Measurements from ENCODE around the gene SLC17A8.

SLC17A8 gene

DNA sequence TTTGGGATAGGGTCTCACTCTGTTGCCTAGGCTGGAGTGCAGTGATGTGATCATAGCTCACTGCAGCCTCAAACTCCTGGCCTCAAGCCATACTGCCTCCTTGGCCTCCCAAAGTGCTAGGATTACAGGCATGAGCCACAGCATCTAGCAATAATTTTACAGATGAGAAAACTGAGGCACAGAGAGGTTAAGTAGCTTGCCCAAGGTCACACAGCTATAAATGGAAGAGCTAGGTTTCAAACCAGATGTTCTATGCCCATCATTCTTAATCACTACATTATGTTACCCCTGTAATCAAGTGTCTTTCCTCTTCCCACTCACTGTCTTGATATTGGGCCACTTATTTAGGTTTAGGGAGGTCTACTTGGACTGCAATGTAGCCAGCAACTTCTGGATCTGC lies 3.6 kb downstream of the SLC17A8 start:
- Histone ChIP-seq H3K9me3 (ENCODE audit: control insufficient read depth, insufficient read depth, low read depth, low read length) (no peaks in the 10 kb centered on the region), H3K36me3 (ENCODE audit: control insufficient read depth in 2 of 2, insufficient read depth in 1 of 2, low read length in 2 of 2) (no peaks in the 10 kb centered on the region), H3K4me3 (ENCODE audit: low read depth, low read length) (no peak overlapping the region), H3K27ac (ENCODE audit: extremely low read depth, low read depth, low read length) (no peak overlapping the region), H3K4me1 (ENCODE audit: control insufficient read depth, insufficient read depth, low read length) (no peaks in the 10 kb centered on the region)
- TF ChIP-seq ZNF398 (tag by site-specific recombination; IDR thresholded peaks at IDR 0.05) (no peak), ZNF768 (tag by site-specific recombination; IDR thresholded peaks at IDR 0.05) (0 out of 2 replicates have a peak, but pooled peaks have one; percentile 29)
- POLR2A ChIA-PET: no interaction called here
- CTCF ChIA-PET: interaction anchor here (2.1 kb wide), 1 partner anchor 195 kb away, joined by 6 read pairs; no protein-coding TSS in a partner anchor

- no peak overlapping the region for H3K27ac ChIP-seq (ENCODE audit: extremely low read depth, low read depth, low read length)
- H3K36me3 ChIP-seq (ENCODE audit: control insufficient read depth in 2 of 2, insufficient read depth in 1 of 2, low read length in 2 of 2): no peaks in the 10 kb centered on the region
- peaks cover 2% of the 10 kb centered on the region; the same call in 1 of the 2 replicates for H3K9me3 ChIP-seq (ENCODE audit: control insufficient read depth, insufficient read depth, low read depth, low read length)
- no peak for TF ChIP-seq ZNF274 (IDR thresholded peaks at IDR 0.05; ENCODE audit: low read length)
- TF ChIP-seq ZNF274 (tag by site-specific recombination; IDR thresholded peaks at IDR 0.05; ENCODE audit: borderline replicate concordance): no peak
- no peak for TF ChIP-seq ZNF623 (tag by site-specific recombination; IDR thresholded peaks at IDR 0.05)
- TF ChIP-seq WT1 (tag by site-specific recombination; IDR thresholded peaks at IDR 0.05): no peak
- TF ChIP-seq ZNF335 (tag by site-specific recombination; conservative IDR thresholded peaks at IDR 0.05): no peak
- TF ChIP-seq, protein P1, sequence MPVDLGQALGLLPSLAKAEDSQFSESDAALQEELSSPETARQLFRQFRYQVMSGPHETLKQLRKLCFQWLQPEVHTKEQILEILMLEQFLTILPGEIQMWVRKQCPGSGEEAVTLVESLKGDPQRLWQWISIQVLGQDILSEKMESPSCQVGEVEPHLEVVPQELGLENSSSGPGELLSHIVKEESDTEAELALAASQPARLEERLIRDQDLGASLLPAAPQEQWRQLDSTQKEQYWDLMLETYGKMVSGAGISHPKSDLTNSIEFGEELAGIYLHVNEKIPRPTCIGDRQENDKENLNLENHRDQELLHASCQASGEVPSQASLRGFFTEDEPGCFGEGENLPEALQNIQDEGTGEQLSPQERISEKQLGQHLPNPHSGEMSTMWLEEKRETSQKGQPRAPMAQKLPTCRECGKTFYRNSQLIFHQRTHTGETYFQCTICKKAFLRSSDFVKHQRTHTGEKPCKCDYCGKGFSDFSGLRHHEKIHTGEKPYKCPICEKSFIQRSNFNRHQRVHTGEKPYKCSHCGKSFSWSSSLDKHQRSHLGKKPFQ (tag by site-specific recombination; IDR thresholded peaks at IDR 0.05): no peak
- no peak for TF ChIP-seq ZBTB26 (tag by site-specific recombination; optimal IDR thresholded peaks at IDR 0.05)
- TF ChIP-seq ZNF843 (tag by site-specific recombination; IDR thresholded peaks at IDR 0.05): no peak
- TF ChIP-seq ZSCAN30 (tag by site-specific recombination; IDR thresholded peaks at IDR 0.05): no peak
- no peak for TF ChIP-seq ZNF184 (tag by site-specific recombination; IDR thresholded peaks at IDR 0.05)
- TF ChIP-seq YY2 (tag by site-specific recombination; IDR thresholded peaks at IDR 0.05): no peak
- TF ChIP-seq MZF1 (tag by site-specific recombination; IDR thresholded peaks at IDR 0.05; ENCODE audit: borderline replicate concordance): no peak
- no peak overlapping the region for H3K4me3 ChIP-seq (ENCODE audit: low read depth, low read length)
- ChIA-PET POLR2A (no interaction called here), CTCF (interaction anchor here (0.8 to 1.5 kb wide), 2 partner anchors 41 to 191 kb away, joined by 4 to 6 read pairs; no protein-coding TSS in a partner anchor)
- H3K4me1 ChIP-seq (ENCODE audit: control insufficient read depth, insufficient read depth, low read length): no peaks in the 10 kb centered on the region
Measured at GRCh38 chr12:100364324-100364723, 7.5 kb downstream of the SLC17A8 start.

DNA sequence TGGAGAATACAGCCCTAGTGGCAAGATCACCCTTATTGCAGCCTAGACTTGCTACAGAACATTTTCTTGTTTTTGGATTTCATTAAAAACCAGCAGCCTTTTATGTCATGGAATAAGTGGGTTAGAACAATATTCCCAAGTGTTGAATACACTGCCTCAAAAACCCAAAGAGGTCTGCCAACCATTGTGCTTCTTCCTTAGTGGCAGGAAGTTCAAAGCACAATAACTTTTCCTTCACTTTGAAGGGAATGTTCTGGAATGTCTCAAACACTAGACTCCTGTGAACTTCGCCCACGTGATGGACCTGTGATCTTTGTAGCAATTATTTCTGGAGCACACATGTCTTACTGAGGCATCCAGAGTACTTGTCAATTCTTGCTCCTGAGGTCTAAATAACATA lies 8.5 kb downstream of the SLC17A8 start:
- no peak overlapping the region for H3K4me3 ChIP-seq (ENCODE audit: low read depth, low read length)
- H3K27ac ChIP-seq (ENCODE audit: extremely low read depth, low read depth, low read length): no peak overlapping the region
- ChIA-PET CTCF (interaction anchor here (0.7 kb wide), 1 partner anchor 188 kb away, joined by 5 read pairs; no protein-coding TSS in a partner anchor), POLR2A (no interaction called here)
- TF ChIP-seq ZNF776 (tag by site-specific recombination; IDR thresholded peaks at IDR 0.05; ENCODE audit: borderline replicate concordance) (no peak), TRIM28 (IDR thresholded peaks at IDR 0.05; ENCODE audit: borderline replicate concordance, low read length) (no peak), SP3 (tag by site-specific recombination; IDR thresholded peaks at IDR 0.05) (no peak), REPIN1 (tag by site-specific recombination; IDR thresholded peaks at IDR 0.05; ENCODE audit: low read depth) (no peak), ZNF521 (tag by site-specific recombination; IDR thresholded peaks at IDR 0.05) (no peak), ZNF791 (tag by site-specific recombination; IDR thresholded peaks at IDR 0.05) (no peak), OSR2 (tag by site-specific recombination; IDR thresholded peaks at IDR 0.05) (no peak), ZNF394 (tag by site-specific recombination; IDR thresholded peaks at IDR 0.05; ENCODE audit: borderline replicate concordance) (no peak), ZNF707 (tag by site-specific recombination; IDR thresholded peaks at IDR 0.05) (no peak), OVOL3 (tag by site-specific recombination; IDR thresholded peaks at IDR 0.05) (no peak), ZNF585B (tag by site-specific recombination; IDR thresholded peaks at IDR 0.05) (no peak)
- no peaks in the 10 kb centered on the region for H3K36me3 ChIP-seq (ENCODE audit: control insufficient read depth in 2 of 2, insufficient read depth in 1 of 2, low read length in 2 of 2)
- H3K9me3 ChIP-seq (ENCODE audit: control insufficient read depth, insufficient read depth, low read depth, low read length): peaks cover 3% of the 10 kb centered on the region; the same call in 1 of the 2 replicates
- H3K4me1 ChIP-seq (ENCODE audit: control insufficient read depth, insufficient read depth, low read length): no peaks in the 10 kb centered on the region
